ENCODE results near the gene CBARP.

DNA sequence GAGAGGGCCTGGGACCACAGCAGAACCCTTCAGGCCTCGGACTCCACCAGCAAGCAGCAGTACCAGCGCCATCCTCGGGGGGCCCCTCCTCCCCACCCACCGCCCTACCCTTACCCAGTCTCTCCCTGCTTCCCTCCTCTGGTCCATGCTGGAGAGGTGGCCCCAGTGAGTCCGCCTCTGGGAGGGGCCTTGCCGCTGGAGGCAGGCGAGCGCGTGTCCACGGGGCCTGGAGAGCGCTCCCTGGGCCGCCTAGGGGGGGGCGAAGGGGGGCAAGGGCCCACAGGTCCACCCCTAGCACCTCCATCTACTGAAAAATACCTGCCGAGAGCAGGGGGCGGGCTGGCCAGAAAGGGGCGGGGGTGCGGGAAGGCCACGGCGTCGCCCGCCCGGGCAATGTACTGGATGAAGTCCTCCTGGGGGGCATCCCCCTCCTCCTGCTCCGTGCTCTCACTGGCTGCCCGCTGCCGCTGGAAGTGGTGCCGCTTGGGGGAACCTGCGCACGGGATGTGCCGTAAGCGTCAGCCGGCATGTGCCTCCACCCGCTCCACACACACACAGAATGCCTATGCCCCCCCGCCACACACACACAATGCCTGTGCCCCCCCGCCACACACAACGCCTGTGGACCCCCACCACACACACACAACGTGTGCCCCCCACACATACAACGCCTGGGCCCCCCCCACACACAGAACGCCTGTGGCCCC lies 6.9 kb downstream of the CBARP start:
- TF ChIP-seq, protein P1, sequence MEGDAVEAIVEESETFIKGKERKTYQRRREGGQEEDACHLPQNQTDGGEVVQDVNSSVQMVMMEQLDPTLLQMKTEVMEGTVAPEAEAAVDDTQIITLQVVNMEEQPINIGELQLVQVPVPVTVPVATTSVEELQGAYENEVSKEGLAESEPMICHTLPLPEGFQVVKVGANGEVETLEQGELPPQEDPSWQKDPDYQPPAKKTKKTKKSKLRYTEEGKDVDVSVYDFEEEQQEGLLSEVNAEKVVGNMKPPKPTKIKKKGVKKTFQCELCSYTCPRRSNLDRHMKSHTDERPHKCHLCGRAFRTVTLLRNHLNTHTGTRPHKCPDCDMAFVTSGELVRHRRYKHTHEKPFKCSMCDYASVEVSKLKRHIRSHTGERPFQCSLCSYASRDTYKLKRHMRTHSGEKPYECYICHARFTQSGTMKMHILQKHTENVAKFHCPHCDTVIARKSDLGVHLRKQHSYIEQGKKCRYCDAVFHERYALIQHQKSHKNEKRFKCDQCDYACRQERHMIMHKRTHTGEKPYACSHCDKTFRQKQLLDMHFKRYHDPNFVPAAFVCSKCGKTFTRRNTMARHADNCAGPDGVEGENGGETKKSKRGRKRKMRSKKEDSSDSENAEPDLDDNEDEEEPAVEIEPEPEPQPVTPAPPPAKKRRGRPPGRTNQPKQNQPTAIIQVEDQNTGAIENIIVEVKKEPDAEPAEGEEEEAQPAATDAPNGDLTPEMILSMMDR (conservative IDR thresholded peaks at IDR 0.05) = no peak
- TF ChIP-seq EZH2 (IDR thresholded peaks at IDR 0.05; ENCODE audit: low read depth) = no peak

Data from PC-9 (cell line).